OCI-LY1 (cell line): ENCODE measurements around the gene EPDR1.

ENCODE experiments used
- EZH2 ChIP-seq: fragments of 200-600 bp; sonication (generic), shearing (Covaris generic); IDR thresholded peaks from 2 replicates; pipeline ENCODE4 v1.8.0; 2017; ENCODE audit warnings: borderline replicate concordance, mixed run types, mild to moderate bottlenecking, antibody characterized with exemption, low read length, moderate library complexity, mixed read lengths
- TF ChIP-seq, protein P1 (sequence below): fragments of 200-600 bp; sonication (generic), shearing (Covaris generic); IDR thresholded peaks from 2 replicates; pipeline ENCODE4 v1.5.1; 2017; ENCODE audit warnings: mild to moderate bottlenecking, antibody characterized with exemption, low read length, moderate library complexity, mixed read lengths

DNA sequence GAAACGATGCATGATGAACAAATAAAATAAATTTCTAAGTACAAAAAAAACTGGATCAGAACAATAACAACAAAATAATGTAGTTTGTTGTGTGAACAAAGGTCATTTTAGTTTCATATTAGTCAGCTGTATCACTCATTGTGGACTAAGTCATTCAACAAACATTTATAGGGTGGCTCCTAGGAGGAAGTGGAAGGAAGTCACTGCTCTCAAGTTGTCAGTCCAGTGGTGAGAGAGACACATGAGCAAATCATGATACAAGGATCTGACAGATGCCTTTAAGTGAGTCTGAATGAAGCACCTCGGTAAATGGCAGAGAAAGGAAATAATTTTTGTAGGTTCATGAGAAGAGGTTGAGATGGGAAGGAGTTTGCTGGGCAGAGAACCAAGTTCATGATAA is 56.8 kb downstream of the EPDR1 start:
- no peak for TF ChIP-seq EZH2
- TF ChIP-seq, protein P1, sequence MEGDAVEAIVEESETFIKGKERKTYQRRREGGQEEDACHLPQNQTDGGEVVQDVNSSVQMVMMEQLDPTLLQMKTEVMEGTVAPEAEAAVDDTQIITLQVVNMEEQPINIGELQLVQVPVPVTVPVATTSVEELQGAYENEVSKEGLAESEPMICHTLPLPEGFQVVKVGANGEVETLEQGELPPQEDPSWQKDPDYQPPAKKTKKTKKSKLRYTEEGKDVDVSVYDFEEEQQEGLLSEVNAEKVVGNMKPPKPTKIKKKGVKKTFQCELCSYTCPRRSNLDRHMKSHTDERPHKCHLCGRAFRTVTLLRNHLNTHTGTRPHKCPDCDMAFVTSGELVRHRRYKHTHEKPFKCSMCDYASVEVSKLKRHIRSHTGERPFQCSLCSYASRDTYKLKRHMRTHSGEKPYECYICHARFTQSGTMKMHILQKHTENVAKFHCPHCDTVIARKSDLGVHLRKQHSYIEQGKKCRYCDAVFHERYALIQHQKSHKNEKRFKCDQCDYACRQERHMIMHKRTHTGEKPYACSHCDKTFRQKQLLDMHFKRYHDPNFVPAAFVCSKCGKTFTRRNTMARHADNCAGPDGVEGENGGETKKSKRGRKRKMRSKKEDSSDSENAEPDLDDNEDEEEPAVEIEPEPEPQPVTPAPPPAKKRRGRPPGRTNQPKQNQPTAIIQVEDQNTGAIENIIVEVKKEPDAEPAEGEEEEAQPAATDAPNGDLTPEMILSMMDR, result no peak
